Measurements from ENCODE around the gene FAM107B. TPM values are rescaled to one million over a fixed set of nuclear protein-coding genes. Genes with fewer than 3 reads are reported as not detected.

Gene FAM107B
- total and polyA plus RNA-seq, 2 experiments from 2014 or later, result 11.0 to 17.6 TPM

DNA sequence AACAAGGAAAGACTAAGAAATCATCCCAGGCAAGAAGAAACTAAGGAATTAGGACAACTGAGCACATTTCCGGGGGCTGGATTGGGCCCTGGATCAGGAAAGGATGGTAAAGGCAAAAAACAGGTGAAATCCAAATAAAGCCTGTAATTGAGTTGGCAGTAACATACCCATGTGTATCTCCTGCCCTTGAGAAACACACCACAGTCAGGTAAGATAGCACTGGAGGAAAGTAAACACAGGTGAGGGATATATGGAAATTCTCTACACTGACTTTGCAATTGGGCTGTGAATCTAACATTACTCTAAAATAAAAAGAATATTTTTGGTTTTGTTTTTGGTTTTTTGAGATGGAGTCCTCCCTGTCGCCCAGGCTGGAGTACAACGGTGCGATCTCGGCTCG, 303.8 kb downstream of the FAM107B start (continued):
- TF ChIP-seq, protein P1, sequence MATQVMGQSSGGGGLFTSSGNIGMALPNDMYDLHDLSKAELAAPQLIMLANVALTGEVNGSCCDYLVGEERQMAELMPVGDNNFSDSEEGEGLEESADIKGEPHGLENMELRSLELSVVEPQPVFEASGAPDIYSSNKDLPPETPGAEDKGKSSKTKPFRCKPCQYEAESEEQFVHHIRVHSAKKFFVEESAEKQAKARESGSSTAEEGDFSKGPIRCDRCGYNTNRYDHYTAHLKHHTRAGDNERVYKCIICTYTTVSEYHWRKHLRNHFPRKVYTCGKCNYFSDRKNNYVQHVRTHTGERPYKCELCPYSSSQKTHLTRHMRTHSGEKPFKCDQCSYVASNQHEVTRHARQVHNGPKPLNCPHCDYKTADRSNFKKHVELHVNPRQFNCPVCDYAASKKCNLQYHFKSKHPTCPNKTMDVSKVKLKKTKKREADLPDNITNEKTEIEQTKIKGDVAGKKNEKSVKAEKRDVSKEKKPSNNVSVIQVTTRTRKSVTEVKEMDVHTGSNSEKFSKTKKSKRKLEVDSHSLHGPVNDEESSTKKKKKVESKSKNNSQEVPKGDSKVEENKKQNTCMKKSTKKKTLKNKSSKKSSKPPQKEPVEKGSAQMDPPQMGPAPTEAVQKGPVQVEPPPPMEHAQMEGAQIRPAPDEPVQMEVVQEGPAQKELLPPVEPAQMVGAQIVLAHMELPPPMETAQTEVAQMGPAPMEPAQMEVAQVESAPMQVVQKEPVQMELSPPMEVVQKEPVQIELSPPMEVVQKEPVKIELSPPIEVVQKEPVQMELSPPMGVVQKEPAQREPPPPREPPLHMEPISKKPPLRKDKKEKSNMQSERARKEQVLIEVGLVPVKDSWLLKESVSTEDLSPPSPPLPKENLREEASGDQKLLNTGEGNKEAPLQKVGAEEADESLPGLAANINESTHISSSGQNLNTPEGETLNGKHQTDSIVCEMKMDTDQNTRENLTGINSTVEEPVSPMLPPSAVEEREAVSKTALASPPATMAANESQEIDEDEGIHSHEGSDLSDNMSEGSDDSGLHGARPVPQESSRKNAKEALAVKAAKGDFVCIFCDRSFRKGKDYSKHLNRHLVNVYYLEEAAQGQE (IDR thresholded peaks at IDR 0.05; ENCODE audit: unreplicated experiment), result no peak

DNA sequence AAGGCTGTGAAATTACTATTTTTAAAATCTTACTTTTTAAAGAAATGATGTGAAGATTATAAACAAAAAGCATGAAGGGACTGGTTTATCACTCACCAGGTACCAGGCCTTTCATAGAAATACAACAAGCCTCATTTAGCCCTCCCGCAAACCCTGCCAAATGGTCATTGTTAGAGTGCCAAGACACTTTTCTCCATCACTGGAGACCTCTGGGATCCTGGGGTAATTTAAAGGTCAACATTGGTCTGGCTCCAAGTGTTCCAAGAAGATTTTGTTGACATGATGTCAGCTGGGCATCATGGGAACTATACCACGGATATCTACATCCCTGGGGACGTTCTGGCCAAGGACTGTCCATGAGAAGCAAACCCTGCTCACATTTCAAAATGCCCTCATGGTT, 306.0 kb downstream of the FAM107B start:
- Mint-ChIP-seq H3K4me3 (no peak overlapping the region), H3K36me3 (ENCODE audit: low read depth) (peaks cover 12% of the 10 kb centered on the region), H3K27me3 (ENCODE audit: insufficient read depth, low read depth, poor library complexity) (peaks cover 1% of the 10 kb centered on the region), H3K27ac (0 out of 2 replicates have a peak overlapping the region, but pooled peaks have one; percentile 59), H3K4me1 (no peaks in the 10 kb centered on the region; the same call in 2 of the 3 replicates), H3K9me3 (peaks cover 17% of the 10 kb centered on the region)
- Histone ChIP-seq H3K4me1 (ENCODE audit: insufficient read depth) (no peaks in the 10 kb centered on the region), H4K20me1 (replicated peaks; ENCODE audit: insufficient read depth) (no peaks in the 10 kb centered on the region), H3K4me3 (no peak overlapping the region), H3K4me2 (no peak overlapping the region), H3K9me2 (ENCODE audit: insufficient read depth) (no peaks in the 10 kb centered on the region), H2AFZ (no peak overlapping the region), H3K27me3 (ENCODE audit: insufficient read depth) (no peaks in the 10 kb centered on the region), H3K27ac (ENCODE audit: low read depth) (no peak overlapping the region), H3K36me3 (ENCODE audit: insufficient read depth) (no peaks in the 10 kb centered on the region), H3K79me2 (replicated peaks; ENCODE audit: insufficient read depth) (no peaks in the 10 kb centered on the region), H3F3A (replicated peaks; ENCODE audit: low read depth) (no peaks in the 10 kb centered on the region)
- no peak for DNase-seq (ENCODE audit: low spot score)
- no peak for ATAC-seq
- TF ChIP-seq, protein P2, sequence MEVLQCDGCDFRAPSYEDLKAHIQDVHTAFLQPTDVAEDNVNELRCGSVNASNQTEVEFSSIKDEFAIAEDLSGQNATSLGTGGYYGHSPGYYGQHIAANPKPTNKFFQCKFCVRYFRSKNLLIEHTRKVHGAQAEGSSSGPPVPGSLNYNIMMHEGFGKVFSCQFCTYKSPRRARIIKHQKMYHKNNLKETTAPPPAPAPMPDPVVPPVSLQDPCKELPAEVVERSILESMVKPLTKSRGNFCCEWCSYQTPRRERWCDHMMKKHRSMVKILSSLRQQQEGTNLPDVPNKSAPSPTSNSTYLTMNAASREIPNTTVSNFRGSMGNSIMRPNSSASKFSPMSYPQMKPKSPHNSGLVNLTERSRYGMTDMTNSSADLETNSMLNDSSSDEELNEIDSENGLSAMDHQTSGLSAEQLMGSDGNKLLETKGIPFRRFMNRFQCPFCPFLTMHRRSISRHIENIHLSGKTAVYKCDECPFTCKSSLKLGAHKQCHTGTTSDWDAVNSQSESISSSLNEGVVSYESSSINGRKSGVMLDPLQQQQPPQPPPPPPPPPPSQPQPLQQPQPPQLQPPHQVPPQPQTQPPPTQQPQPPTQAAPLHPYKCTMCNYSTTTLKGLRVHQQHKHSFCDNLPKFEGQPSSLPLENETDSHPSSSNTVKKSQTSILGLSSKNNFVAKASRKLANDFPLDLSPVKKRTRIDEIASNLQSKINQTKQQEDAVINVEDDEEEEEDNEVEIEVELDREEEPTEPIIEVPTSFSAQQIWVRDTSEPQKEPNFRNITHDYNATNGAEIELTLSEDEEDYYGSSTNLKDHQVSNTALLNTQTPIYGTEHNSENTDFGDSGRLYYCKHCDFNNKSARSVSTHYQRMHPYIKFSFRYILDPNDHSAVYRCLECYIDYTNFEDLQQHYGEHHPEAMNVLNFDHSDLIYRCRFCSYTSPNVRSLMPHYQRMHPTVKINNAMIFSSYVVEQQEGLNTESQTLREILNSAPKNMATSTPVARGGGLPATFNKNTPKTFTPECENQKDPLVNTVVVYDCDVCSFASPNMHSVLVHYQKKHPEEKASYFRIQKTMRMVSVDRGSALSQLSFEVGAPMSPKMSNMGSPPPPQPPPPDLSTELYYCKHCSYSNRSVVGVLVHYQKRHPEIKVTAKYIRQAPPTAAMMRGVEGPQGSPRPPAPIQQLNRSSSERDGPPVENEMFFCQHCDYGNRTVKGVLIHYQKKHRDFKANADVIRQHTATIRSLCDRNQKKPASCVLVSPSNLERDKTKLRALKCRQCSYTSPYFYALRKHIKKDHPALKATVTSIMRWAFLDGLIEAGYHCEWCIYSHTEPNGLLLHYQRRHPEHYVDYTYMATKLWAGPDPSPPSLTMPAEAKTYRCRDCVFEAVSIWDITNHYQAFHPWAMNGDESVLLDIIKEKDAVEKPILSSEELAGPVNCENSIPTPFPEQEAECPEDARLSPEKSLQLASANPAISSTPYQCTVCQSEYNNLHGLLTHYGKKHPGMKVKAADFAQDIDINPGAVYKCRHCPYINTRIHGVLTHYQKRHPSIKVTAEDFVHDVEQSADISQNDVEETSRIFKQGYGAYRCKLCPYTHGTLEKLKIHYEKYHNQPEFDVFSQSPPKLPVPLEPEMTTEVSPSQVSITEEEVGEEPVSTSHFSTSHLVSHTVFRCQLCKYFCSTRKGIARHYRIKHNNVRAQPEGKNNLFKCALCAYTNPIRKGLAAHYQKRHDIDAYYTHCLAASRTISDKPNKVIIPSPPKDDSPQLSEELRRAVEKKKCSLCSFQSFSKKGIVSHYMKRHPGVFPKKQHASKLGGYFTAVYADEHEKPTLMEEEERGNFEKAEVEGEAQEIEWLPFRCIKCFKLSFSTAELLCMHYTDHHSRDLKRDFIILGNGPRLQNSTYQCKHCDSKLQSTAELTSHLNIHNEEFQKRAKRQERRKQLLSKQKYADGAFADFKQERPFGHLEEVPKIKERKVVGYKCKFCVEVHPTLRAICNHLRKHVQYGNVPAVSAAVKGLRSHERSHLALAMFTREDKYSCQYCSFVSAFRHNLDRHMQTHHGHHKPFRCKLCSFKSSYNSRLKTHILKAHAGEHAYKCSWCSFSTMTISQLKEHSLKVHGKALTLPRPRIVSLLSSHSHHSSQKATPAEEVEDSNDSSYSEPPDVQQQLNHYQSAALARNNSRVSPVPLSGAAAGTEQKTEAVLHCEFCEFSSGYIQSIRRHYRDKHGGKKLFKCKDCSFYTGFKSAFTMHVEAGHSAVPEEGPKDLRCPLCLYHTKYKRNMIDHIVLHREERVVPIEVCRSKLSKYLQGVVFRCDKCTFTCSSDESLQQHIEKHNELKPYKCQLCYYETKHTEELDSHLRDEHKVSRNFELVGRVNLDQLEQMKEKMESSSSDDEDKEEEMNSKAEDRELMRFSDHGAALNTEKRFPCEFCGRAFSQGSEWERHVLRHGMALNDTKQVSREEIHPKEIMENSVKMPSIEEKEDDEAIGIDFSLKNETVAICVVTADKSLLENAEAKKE (CRISPR knock-in tag; IDR thresholded peaks at IDR 0.05), result no peak
- TF ChIP-seq ZNF114 (CRISPR knock-in tag; IDR thresholded peaks at IDR 0.05) (no peak), JUNB (IDR thresholded peaks at IDR 0.05; ENCODE audit: unreplicated experiment) (no peak), ZNF331 (CRISPR knock-in tag; IDR thresholded peaks at IDR 0.05; ENCODE audit: low read depth) (no peak), EZH2phosphoT487 (IDR thresholded peaks at IDR 0.05; ENCODE audit: unreplicated experiment) (no peak)
- TF ChIP-seq, protein P1 (IDR thresholded peaks at IDR 0.05; ENCODE audit: unreplicated experiment), result no peak
- TF ChIP-seq, protein P3, sequence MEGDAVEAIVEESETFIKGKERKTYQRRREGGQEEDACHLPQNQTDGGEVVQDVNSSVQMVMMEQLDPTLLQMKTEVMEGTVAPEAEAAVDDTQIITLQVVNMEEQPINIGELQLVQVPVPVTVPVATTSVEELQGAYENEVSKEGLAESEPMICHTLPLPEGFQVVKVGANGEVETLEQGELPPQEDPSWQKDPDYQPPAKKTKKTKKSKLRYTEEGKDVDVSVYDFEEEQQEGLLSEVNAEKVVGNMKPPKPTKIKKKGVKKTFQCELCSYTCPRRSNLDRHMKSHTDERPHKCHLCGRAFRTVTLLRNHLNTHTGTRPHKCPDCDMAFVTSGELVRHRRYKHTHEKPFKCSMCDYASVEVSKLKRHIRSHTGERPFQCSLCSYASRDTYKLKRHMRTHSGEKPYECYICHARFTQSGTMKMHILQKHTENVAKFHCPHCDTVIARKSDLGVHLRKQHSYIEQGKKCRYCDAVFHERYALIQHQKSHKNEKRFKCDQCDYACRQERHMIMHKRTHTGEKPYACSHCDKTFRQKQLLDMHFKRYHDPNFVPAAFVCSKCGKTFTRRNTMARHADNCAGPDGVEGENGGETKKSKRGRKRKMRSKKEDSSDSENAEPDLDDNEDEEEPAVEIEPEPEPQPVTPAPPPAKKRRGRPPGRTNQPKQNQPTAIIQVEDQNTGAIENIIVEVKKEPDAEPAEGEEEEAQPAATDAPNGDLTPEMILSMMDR (conservative IDR thresholded peaks at IDR 0.05; ENCODE audit: low read depth in 2 of 2), result no peak
- TF ChIP-seq, protein P4, sequence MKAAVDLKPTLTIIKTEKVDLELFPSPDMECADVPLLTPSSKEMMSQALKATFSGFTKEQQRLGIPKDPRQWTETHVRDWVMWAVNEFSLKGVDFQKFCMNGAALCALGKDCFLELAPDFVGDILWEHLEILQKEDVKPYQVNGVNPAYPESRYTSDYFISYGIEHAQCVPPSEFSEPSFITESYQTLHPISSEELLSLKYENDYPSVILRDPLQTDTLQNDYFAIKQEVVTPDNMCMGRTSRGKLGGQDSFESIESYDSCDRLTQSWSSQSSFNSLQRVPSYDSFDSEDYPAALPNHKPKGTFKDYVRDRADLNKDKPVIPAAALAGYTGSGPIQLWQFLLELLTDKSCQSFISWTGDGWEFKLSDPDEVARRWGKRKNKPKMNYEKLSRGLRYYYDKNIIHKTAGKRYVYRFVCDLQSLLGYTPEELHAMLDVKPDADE (IDR thresholded peaks at IDR 0.05), result no peak

Measured in GM23338 (cell line).